Epithelial cell of esophagus (primary cell): Measurements from ENCODE around the gene USP48.
"Not testable (repeated sequence)": the region's sequence is repeated elsewhere in the genome, so short reads cannot be mapped to it uniquely, and the experiment has no call there.

ENCODE experiments used
- DNase-seq: peaks from one replicate; pipeline ENCODE4 v3.0.0; 2010; ENCODE audit warnings: low read depth
- H3K4me3 ChIP-seq: 2 replicates; pipeline ENCODE4 v1.5.1; 2011; ENCODE audit warnings: mild to moderate bottlenecking, low read length, control low read depth
- CTCF ChIP-seq: IDR thresholded peaks from 2 replicates; pipeline ENCODE4 v1.5.1; 2011; ENCODE audit warnings: low read depth, mild to moderate bottlenecking, low read length, control low read depth, inconsistent platforms; ENCODE audit not compliant: insufficient read depth; ENCODE audit errors: missing control alignments

USP48 gene

GRCh38 chr1:21782349-21782867 lies 541 bp downstream of the USP48 start:
- peak overlapping the region; percentile 96 for H3K4me3 ChIP-seq
- TF ChIP-seq CTCF: peak; percentile 43
- DNase-seq: peak; percentile 71

DNA sequence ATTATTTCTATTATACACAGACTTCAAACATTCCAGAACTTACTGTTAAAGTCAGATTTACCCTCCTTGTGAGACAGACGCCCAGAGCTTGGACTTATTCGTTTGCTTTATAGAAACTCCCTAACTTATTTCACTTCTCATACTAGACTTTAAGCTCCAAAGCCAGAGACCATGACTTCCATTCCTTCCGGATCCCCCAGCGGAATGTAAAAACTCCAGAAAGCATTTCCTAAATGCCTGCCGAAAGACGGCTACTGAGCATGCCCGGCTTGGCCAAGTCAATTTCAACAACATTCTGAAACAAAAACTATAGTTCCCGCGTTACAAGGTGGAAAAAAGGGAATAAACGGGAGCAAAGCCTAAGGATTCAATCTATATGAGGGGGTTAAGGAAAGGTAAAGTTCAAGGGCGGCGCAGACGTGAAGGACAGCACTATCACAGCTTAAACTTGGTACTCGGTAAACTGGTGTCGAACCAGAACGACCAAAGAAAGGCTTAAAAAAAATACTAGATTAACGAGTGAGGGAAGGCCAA lies 1.1 kb downstream of the USP48 start:
- DNase-seq: peak; percentile 43
- H3K4me3 ChIP-seq: peak overlapping the region; percentile 96
- no peak for TF ChIP-seq CTCF

DNA sequence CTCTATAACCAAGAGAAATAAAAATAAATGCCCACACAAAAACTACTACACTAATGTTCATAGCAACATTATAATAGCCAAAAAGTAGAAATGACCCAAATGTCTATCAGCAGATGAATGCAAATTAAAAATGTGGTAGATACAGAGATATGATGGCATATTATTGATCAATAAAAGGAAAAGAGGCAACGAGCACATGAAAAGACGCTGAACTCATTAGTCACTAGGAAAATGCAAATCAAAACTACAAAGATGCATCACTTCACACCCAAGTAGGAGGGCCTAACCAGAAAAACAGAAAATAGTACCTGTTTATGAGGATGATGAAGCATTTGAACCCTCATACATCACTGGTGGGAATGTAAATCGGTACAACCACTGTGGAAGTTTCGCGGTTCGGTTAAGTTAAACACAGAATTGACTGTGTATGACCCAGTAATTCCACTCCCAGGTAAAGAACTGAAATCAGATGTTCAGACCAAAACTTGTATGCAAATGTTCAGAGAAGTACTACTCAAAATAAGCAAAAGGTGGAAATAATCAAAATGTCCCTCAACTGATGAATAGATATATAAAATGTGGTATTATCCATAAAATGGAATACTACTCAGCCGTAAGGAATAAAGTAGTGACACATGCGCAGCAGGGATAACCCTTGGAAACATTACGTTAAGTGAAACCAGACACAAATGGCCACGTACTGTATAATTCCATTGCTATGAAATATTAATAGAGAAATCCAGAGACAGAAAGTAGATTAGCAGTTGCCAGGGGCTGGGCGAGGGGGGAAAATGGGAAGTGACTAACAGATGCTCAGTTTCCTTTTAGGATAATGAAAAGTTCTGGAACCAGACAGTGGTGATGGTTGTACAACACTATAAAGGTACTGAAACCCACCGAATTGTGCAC lies 3.1 kb downstream of the USP48 start:
- no peak for TF ChIP-seq CTCF
- DNase-seq: no peak
- H3K4me3 ChIP-seq: no peak overlapping the region

DNA sequence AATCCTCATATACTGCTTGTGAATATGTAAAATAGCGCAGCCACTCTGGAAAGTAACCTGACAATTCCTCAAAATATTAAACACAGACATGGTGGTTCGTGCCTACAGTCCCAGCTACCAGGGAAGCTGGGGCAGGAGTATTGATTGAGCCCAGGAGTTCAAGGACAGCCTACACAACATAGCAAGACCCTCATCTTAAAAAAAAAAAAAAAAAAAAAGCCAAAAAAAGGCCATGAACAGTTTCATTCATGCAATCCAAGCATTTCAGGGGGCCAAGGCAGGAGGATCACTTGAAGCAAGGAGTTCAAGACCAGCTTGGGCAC lies 4.6 kb downstream of the USP48 start:
- H3K4me3 ChIP-seq: no peak overlapping the region
- DNase-seq: no peak
- TF ChIP-seq CTCF: no peak

GRCh38 chr1:21776925-21777324 lies 6.0 kb downstream of the USP48 start:
- not testable (repeated sequence) for DNase-seq

DNA sequence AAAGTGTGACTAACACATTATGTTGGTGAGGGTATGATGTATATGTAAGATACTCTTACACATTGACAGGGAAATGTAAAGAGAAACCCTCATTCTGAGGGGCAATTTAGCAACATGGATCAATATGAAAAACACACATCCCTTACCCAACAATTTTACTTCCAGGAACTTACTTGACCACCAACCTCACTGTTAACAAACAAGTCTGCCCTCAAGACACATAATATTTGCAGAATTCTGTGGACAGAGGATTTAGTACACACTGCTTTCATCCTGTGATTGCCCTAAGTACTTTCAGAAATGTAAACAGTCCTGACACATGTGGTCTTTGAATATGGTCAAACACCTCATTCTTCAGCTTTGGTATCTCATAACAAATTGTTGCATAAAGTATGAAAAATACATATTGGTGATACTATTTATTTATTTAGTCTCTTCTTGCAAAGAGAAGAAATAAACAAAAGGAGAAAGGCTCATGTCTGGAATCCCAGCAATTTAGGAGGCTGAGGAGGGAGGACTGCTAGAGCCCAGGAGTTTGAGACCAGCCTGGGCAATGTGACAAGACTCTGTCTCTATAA lies 6.9 kb downstream of the USP48 start:
- DNase-seq: no peak
- no peak overlapping the region for H3K4me3 ChIP-seq

More at GRCh38 chr1:21776925-21777324, 6.0 kb downstream of the USP48 start:
- H3K4me3 ChIP-seq: not testable (repeated sequence)

GRCh38 chr1:21775550-21775914 lies 7.4 kb downstream of the USP48 start:
- no peak overlapping the region for H3K4me3 ChIP-seq
- no peak for TF ChIP-seq CTCF
- no peak for DNase-seq

More for the DNA sequence above, 6.9 kb downstream of the USP48 start:
- no peak for TF ChIP-seq CTCF
